Nucleus accumbens (tissue), 56 donors: ENCODE measurements around the gene DNAAF3.
"Not testable (repeated sequence)": the region's sequence is repeated elsewhere in the genome, so short reads cannot be mapped to it uniquely, and the experiment has no call there.

Experiments
- DNase-seq, 56 donors: peaks; one replicate each; lab custom pipeline; 2025; lab: John Stamatoyannopoulos, UW

Gene DNAAF3

DNA sequence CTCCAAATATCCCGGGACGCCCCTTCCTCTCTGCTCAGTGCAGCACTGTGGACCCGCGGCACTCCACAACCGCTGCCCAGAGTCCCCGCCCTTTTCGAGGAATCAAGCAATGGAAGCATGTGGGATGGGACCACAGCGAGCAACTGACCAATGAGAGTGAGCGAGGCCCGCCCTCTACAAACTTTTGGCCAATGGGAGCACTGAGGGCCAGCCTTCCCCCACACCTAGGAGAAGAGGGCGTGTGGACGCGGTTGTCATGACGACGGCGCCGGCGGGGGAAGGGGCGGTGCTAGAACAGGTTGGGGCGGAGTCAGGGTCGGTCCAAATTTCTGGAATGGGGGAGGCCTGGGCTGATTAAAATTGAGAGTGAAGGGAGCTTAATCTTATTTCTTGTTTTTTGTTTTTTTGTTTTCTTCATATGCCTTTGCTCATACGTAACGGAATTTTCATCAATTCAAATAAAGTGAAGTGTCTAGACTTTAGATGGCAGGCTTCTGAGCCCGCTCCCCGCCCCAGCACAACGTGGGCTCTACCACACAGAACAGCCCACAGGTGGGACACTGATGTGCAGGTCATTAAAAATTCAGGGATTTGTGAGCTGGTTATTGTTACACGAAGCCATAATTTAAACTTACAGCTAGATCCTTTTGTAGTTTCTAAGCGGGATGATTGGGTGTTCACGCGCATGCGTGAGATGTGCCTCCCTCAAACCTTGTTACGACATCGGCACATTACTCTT lies at the start of gene DNAAF3:
TSS of gene DNAAF3 (minus strand) at position 84 of the 739 bp plus-strand sequence. CDS start 200 bp downstream, outside the sequence.
- DNase-seq = peak; percentile 33 to 98 (median 86)

DNA sequence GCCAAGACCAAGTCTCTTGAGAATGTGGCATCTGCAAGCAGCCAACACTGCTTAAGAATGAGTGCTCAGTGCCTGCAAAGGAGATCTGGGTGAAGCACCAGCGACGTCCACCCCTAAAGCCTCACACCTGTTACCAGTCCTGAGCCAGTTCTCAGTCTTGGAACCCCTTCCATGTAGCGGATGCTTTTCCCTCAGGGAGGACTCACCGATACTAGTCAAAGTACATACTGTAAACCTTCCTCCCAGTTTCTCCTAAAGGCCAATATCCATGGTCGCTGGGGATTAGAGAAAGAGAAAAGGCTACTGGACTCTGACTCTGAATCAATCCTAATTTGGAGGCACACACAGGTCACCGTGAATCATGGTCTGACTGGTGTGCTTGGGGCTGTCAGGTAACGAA lies 47.1 kb upstream of the DNAAF3 start:
- DNase-seq = no peak

DNA sequence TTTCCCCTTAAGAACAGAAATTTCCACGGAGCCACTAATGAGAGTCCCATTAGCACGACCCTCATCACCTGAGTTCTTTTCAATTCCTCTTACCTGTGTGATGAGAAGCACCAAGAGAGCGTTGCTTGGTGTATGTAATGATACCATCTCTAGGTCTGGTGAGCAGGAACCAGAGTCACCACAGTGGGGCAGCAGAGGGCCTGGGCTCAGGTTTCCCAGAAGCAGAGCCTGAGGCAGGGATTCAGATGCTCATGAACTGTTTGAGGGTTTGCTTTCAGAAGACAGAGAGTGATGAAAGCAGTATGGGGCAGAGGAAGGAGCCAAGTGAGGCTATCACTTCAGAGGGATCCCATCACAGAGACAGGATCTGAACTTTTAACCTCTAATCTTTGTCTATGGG lies 46.0 kb upstream of the DNAAF3 start:
- no peak for DNase-seq

DNA sequence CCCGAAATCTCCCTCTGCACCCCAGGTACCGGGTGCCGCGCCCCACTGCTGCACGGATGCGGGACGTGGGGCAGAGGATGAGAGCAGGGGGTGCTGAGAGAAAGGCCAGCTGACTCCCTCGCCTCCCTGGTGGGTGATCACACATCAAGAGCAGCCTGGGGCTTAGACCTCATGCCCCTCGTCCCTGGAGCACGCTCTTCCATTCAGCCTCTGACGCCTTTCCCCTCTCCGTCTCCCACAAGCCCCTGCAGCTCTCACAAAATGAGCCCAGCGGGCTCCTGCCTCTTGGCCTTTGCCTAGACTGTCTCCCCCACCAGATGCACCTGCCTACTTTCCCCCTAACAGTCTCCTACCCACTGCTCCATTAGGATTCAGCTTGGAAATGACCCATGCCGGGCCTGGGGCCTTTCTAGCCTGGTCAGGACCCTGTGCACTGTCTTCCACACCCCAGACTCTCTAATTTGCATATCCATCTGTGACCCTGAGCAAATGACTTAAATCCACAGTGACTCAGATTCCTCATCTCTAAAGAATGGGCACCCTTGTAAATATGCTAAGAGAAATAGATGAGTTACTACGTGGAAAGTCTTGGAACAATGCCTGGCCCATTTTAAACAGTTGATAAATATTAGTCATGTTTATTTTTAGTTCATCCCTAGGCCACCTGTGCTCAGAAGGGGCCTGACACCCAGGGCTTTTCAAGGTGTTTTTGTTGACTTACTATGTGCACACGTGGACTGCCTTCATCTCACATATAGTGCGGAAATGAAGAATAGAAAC lies 43.5 kb upstream of the DNAAF3 start:
- no peak for DNase-seq

DNA sequence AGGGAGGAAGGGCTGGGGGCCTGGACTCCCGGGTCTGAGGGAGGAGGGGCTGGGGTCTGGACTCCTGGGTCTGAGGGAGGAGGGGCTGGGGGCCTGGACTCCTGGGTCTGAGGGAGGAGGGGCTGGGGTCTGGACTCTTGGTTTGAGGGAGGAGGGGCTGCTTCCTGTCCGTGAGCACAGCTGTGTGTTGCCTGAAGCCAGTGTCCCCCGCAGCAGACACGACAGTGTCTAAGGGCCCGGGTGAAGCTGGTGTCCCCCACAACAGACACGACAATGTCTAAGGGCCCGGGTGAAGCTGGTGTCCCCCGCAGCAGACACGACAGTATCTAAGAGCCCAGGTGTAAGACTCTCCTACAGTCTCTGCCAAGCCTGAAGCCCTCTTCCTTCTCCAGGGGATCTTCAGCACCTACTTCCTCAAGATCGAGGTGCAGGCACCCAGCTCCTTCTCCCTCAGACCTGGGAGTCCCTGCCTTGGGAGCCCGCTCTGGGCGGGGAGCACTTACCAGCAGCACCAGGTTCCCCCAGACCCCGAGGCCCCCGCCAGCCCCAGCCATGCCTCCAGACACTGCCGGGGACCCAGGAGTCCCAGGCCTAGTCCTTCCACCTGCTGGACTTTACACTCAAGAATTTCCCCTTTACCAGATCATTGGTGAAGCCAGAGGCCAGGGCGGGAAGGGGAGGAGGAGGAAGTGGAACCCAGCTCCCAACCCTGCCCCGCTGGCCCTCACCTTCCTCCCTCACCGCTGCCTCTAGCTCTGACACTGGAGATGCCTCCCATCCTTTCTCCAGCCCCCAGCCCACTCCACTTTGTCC lies 42.7 kb upstream of the DNAAF3 start, which contains the start of gene PTPRH:
TSS of gene PTPRH (minus strand) at position 622 of the 813 bp plus-strand sequence. CDS start at position 554, 68 bp downstream.
- no peak for DNase-seq

DNA sequence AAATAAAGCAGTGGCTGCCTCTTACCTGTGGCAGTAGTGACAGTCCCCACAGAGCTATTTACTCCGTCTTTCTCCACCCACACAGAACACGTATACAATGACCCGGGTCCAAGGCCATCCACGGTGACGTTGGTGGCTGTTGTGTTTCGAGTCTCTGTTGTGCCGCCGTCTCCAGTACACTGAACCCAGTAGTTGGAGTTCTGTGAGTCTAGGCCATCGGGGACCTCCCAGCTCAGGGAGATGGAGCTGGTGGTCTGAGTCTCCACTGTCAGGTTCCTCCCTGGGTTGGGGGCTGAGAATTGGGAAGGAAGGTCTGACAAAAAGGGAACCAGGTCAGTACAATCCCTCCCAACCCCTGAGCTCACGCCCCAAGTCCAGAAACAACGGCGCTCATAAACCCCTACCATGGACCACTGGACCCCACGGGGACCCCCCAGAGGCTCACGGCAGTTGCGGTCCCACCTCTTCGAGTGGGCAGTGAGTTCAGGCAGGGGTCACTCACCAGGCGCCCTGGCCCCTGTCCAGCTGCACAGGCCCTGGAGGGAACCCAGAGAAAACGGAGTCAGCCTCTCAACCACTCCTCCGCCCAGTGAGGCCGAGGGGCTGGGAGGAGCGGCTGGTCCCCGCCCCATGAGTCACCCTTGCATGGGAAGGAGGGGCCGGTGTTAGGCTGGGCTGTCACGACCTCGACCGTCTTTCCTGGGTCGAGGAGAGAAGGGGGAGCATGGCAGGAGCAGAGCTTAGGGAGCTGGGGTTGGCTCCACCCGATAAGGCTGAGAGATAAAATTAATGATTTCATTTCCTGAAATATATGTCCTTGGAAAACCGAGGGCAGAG lies 40.5 kb upstream of the DNAAF3 start:
- peak in 36 of 56 donors; percentile 1 to 79 (median 30) for DNase-seq

DNA sequence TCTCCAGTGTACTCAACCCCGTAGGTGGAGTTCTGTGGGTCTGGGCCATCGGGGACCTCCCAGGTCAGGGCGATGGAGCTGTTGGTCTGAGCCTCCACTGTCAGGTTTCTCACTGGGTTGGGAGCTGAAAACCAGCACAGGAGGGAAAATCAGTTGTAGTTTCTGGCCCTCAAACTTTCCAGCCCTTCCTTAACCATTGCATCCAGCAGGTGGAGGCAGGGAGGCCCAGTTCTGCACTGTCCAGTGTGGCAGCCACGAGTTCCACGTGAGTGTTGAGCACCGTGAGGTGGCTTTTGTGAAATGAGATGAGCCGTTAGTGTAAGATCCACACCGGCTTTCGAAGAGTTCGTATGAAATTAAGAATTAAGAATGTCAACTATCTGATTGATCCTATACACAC lies 35.8 kb upstream of the DNAAF3 start:
- DNase-seq = not testable (repeated sequence)

DNA sequence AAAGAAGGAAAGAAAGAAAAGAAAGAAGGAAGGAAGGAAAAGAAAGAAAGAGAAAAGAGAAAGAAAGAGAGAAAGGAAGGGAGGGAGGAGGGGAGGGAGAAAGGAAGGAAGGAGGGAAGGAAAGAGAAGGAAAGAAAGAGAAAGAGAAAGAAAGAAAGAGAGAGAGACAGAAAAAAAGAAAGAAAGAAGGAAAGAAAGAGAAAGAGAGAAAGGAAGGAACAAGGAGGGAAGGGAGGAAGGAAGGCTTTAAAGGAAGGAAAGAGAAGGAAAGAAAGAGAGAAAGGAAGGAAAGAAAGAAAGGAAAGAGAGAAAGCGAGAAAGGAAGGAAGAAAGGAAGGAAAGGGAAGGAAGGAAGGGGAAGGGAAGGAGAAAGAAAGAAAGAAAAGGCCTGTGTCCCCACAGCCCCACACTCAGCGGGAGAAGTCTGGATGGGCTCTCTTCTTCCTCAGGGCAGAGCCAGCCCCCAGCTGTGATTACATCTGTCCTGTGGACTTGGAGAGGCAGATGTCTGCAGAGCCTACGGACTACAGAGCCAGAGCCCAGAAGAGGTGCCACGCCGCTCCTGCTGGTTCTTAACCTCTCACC lies 33.3 kb upstream of the DNAAF3 start:
- no peak for DNase-seq

DNA sequence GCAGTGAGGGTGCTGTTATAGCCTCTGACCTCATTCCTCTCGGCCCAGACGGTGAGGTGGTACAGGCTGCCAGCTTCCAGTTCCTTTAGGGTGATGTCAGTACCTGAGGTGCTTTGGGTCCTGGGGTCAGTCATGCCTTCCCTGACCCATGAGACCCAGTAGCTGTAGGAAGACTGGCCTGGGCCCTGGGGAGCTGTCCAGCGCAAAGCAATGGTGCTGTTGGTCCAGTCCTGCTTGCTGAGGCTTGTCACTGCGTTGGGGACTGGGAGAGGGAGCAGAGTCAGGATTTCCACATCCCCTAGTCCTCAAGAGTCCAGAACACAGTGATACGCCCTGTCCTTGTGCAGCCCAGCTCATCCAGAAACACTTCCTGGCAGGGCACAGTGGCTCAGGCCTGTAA lies 32.2 kb upstream of the DNAAF3 start:
- DNase-seq = no peak

DNA sequence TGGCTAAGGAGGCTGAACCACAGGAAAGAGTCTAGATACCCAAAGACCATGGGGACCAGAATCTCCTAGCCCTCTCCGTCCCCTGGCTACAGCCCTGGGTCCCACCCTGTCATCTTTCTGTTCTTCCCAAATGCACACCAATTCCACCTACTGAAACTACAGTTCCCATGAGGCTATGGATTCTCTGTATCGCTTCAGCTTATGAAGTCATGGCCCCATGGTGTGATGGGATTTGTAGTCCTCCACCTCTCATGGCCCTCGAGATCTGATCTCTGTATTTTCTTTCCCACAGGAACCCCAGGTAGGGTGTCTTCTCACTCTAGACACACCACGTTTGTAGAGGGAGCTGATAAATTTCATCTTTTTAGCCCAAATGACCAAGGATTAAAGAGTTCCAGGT lies 31.1 kb upstream of the DNAAF3 start:
- DNase-seq = peak in 2 of 56 donors; percentile 4 to 9

DNA sequence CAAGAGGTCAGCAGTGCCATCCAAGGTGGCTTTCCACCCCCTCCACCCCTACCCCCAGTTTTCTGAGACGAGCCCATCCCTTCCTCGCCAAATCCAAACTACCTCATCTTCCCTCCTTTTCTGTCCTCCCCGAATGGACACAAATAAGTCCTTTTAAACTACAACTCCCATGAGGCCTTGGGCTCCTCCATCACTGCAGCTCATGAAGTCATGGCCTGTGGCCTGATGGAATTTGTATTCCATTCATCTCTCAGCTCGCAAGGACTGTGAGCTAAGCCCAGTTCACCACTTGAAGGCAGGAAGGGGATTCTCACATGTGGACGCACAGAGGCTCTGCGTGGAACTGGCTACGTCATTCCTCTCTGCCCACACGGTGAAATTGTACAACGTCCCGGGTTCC lies 30.4 kb upstream of the DNAAF3 start:
- DNase-seq = no peak

DNA sequence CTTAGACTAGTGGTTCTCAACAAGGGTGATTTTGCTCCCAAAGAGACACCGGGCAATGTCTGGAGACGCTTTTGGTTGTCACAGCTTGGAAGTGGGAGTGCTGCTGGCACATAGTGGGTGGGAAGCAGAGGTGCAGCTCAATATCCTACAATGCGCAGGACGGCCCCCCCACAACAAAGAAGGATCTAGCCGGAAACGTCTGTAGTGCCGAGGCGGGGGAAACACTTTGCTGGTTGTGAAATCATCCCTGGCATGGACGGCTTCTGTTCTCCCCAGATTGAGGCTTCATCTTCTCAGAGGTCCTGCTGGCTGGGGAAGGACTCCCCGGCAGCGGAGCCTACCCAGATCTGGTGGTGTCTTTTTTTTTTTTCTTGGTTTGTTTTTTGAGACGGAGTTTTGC lies 27.1 kb upstream of the DNAAF3 start:
- DNase-seq = peak in 1 of 56 donors; percentile 17

DNA sequence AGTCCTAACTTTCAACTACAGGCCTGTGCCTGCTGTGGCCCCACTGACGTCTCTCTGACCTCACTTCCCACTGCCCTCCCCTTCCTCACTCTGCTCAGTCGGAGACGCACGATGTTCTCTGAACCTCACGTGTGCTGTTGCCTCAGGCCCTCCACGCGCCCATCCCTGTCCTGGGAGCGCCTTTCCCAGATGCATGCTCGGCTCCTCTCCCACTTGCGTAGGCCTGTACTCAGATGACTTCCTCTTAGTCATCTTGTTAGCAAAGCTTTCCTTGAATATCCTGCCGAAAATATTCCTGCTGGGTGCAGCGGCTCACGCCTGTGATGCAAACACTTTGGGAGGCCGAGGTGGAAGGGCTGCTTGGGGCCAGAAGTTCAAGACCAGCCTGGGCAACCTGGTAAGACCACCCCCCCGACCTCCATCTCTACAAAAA lies 23.0 kb upstream of the DNAAF3 start:
- DNase-seq = peak in 33 of 56 donors; percentile 3 to 74 (median 35)

DNA sequence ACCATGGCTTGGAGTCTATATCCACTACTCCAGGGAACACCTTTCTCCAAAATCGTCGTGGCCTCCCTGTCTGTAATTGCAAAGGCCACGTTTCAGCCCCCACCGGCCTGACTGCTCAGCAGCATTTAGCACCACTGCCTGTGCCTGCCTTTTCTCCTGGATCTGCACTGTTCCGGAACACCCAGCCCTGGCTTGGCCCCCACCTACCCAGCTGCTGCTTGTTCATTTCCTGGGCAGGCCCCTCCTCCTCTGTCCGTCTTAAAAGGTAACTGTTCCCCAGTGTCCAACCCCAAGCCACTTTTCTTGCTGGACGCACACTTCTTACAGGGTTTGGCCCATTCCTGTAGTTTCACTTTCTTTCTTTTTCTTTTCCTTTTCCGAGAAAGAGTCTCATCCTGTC lies 22.2 kb upstream of the DNAAF3 start:
- DNase-seq = no peak

DNA sequence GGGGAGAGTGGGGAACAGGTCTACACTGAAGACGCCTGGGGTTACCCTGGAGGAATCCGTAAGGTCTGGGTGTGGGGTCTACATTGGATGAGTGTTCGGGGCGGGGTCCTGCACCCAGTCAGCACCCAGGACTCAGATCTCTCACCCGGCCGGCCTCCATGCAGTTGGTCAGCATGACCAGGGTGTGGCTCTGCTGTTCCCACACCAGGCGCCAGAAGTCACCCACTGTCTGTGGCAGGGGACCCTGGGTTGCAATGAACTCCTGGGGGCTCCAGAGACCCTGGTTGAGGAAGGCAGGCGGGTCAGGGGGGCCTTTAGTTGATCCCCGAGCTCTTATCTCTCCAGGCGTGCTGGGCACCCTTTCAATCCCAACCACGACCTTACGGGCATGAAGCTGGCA lies 19.7 kb upstream of the DNAAF3 start:
- no peak for DNase-seq

DNA sequence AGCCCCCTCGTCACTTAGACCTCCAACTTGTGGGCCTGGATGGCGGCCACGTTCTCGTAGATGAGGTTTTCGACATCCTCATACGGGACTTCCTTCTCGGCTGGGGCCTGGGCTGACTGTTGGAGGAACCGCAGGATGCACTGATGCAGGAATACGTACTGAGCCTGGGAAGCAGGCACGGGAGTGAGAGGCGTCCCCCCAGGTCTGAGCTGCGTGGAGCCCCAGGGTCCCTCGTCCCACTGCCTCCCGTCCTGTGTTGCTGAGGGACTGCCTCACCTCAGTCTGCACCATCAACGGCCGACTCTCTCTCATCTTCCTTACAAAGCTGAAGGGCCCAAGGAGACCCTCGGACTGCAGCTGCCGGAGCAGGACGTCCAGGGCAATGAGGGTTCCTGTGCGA lies 15.3 kb upstream of the DNAAF3 start:
- no peak for DNase-seq

DNA sequence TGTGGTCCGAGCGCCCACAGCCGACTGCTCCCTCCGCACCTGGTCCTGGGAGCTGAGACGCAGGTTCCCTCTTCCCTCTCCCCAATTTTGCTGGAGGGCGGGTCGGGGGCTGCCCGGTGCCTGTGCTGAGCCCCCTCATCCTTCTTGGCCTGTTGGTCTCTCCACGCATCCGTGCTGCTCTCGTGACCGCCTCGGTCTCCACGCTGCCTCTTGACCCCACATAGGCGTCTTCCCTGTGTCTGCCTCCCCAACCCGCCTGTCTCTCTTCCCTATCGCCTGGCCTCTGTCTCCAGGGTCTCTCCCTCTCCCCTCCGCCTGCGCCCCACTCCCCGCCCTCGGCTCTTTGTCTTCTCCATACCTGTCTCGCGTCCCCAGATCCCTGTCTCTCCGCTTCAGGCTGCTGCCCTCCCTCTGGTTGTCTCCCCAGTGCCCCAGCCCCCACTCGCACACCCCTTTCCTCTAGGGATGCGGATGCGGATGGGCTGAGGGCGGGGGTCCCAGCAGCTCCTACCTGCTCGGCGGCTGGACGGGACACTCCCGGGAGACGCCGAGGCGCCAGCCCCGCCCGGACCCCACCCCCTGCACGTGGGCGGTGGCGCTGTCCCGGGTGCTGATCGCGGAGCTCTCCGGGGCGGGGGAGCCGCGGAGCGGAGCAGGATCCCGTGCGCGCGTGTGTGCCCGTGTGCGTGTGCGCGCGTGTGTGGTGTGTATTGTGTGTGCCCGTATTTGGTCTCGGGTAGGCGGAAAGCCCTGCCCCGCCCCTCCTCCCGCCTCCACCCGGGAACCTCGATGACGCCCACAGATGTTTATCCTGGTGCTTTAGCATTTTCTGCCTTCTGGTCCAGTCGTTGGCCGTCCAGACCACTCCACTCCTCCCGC lies 13.4 kb upstream of the DNAAF3 start, which contains the start of gene SYT5:
TSS of gene SYT5 (minus strand) at position 684 of the 879 bp plus-strand sequence. CDS start 1,248 bp downstream, outside the sequence.
- peak in 39 of 56 donors; percentile 5 to 72 (median 37) for DNase-seq
